Hepatocyte (in vitro differentiated cells): ENCODE data around the gene GATD1. TPM values are rescaled to one million over a fixed set of nuclear protein-coding genes. Genes with fewer than 3 reads are reported as not detected.
A peak's percentile ranks its signal among the peaks of the same experiment; 100 is the strongest.

ENCODE experiments used
- DNase-seq: peaks from one replicate; pipeline ENCODE4 v3.0.0-alpha.2; 2016; ENCODE audit warnings: low spot score
- H2AFZ ChIP-seq: fragments of 200-600 bp; sonication (generic); 2 replicates; pipeline ENCODE4 v1.6.0; 2016; ENCODE audit warnings: antibody characterized with exemption, mild to moderate bottlenecking
- H3K27ac ChIP-seq: fragments of 200-600 bp; sonication (generic); 2 replicates; pipeline ENCODE4 v1.5.1; 2016; ENCODE audit warnings: mild to moderate bottlenecking
- H3K27me3 ChIP-seq: fragments of 200-600 bp; sonication (generic); 2 replicates; pipeline ENCODE4 v1.6.1; 2016
- H3K36me3 ChIP-seq: fragments of 200-600 bp; sonication (generic); replicated peaks from 2 replicates; pipeline ENCODE4 v1.5.1; 2016; ENCODE audit warnings: low read depth; ENCODE audit not compliant: insufficient read depth
- H3K4me1 ChIP-seq: fragments of 200-600 bp; sonication (generic); 2 replicates; pipeline ENCODE4 v1.5.1; 2016; ENCODE audit warnings: mild to moderate bottlenecking, moderate library complexity; ENCODE audit not compliant: insufficient read depth
- H3K4me2 ChIP-seq: fragments of 200-600 bp; sonication (generic); 2 replicates; pipeline ENCODE4 v1.6.0; 2016
- H3K4me3 ChIP-seq: fragments of 200-600 bp; sonication (generic); 2 replicates; pipeline ENCODE4 v1.5.1; 2016; ENCODE audit warnings: mild to moderate bottlenecking
- H3K79me2 ChIP-seq: fragments of 200-600 bp; sonication (generic); 2 replicates; pipeline ENCODE4 v1.6.0; 2017; ENCODE audit warnings: mild to moderate bottlenecking
- H3K9me2 ChIP-seq: fragments of 200-600 bp; sonication (generic); replicated peaks from 2 replicates; pipeline ENCODE4 v1.6.0; 2017; ENCODE audit warnings: mild to moderate bottlenecking; ENCODE audit not compliant: insufficient read depth
- H3K9me3 ChIP-seq: fragments of 200-600 bp; sonication (generic); 2 replicates; pipeline ENCODE4 v1.5.1; 2016; ENCODE audit warnings: low read depth, mild to moderate bottlenecking
- H4K20me1 ChIP-seq: fragments of 200-600 bp; sonication (generic); 2 replicates; pipeline ENCODE4 v1.6.0; 2016; ENCODE audit warnings: mild to moderate bottlenecking; ENCODE audit not compliant: insufficient read depth, poor library complexity, severe bottlenecking
- EZH2 ChIP-seq: fragments of 200-600 bp; sonication (generic); IDR thresholded peaks from 2 replicates; pipeline ENCODE4 v1.6.1; 2016; ENCODE audit warnings: antibody characterized with exemption, mild to moderate bottlenecking, borderline replicate concordance
- EZH2phosphoT487 ChIP-seq: fragments of 200-600 bp; sonication (generic); IDR thresholded peaks from one replicate; pipeline ENCODE4 v1.6.1; 2018; ENCODE audit warnings: antibody characterized with exemption, mild to moderate bottlenecking, low read depth, moderate library complexity; ENCODE audit not compliant: unreplicated experiment, severe bottlenecking
- WGBS: methylation state at CpG from one replicate; pipeline ENCODE4 v1.1.6; 2016; ENCODE audit warnings: low lambda C conversion rate; ENCODE audit errors: missing lambda C conversion rate; 5-methylcytosine and 5-hydroxymethylcytosine counted together
- polyA plus RNA-seq: library from polyadenylated mRNA; unstranded; fragments of >200 nt; fragmentation: Nextera tagmentation; extraction: Ambion mirVana; gene quantifications from 2 replicates; pipeline ENCODE4 v1.2.1, GENCODE V29; 2016
- total RNA-seq: library from RNA; depleted of rRNA; stranded (reverse); fragments of >200 nt; gene quantifications from 2 replicates; pipeline ENCODE4 v1.2.3, GENCODE V29; 2014
- TF ChIP-seq, protein P1 (sequence below): fragments of 200-600 bp; sonication (generic); IDR thresholded peaks from 2 replicates; pipeline ENCODE4 v1.5.1; 2016; ENCODE audit warnings: antibody characterized with exemption, mild to moderate bottlenecking; ENCODE audit not compliant: poor library complexity

GATD1 gene
- total and polyA plus RNA-seq, 2 experiments from 2014 or later = 24.2 to 29.0 TPM

DNA sequence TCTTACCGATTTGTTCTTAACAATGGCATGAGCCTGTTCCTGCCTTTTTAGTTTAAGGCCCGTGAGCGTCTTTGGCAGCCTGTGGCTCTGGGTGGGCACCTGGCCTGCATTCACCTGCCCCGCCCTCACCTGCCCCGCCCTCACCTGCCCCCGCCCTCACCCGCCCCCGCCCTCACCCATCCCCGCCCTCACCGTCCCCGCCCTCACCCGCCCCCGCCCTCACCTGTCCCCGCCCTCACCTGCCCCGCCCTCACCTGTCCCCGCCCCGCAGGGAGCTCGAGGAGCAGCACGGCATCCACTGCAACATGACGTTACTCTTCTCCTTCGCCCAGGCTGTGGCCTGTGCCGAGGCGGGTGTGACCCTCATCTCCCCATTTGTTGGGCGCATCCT is 14.2 kb downstream of the GATD1 start:
- Histone ChIP-seq H3K4me1 (peaks cover 8% of the 10 kb centered on the region), H3K27me3 (no peaks in the 10 kb centered on the region), H3K36me3 (no peaks in the 10 kb centered on the region), H3K27ac (no peak overlapping the region), H3K9me2 (no peaks in the 10 kb centered on the region), H2AFZ (no peak overlapping the region), H3K4me3 (no peak overlapping the region), H3K4me2 (no peak overlapping the region), H4K20me1 (peaks cover 3% of the 10 kb centered on the region), H3K79me2 (no peaks in the 10 kb centered on the region), H3K9me3 (no peaks in the 10 kb centered on the region)
- peak; percentile 47 for DNase-seq
- 54% methylated on average over 10 of the region's 24 CpGs for WGBS
- no peak for TF ChIP-seq EZH2

DNA sequence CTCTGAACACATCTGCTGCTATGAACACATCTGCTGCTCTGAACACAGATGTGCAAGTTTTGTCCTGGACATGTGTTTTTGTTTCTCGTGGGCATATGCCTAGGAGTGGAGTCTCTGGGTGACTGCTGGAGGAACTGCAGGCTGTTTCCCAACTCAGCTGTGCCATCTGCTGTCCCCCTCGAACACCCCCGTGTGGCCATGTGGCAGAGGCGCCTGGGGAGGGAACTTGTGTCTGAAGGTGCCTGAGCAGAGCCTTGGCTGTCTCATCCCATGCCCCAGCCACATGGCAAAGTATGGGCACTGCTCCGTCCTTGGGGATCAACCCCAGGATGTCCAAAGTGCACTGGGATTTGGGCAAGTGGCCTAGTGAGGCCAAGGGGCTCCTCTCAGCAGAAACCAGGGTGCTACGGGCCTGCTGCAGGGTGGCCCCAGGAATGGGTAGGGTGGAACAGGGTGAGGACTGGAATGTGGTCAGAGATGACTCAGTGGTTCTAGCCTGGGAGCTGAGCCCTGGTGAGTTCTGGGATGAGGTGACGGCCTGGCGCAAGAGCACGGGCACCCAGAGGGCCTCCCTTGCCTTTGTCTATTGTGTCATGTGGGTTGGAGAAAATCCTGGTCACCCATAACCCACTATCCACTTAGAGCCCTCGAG is 14.7 kb downstream of the GATD1 start:
- Histone ChIP-seq H3K4me3 (no peak overlapping the region), H3K27ac (no peak overlapping the region), H4K20me1 (peaks cover 3% of the 10 kb centered on the region), H3K79me2 (peaks cover 3% of the 10 kb centered on the region), H2AFZ (no peak overlapping the region), H3K9me3 (no peaks in the 10 kb centered on the region), H3K9me2 (no peaks in the 10 kb centered on the region), H3K4me2 (no peak overlapping the region), H3K36me3 (no peaks in the 10 kb centered on the region), H3K27me3 (no peaks in the 10 kb centered on the region), H3K4me1 (peaks cover 8% of the 10 kb centered on the region)
- WGBS = 75% methylated on average over 10 of the region's 10 CpGs
- DNase-seq = no peak
- TF ChIP-seq, protein P1, sequence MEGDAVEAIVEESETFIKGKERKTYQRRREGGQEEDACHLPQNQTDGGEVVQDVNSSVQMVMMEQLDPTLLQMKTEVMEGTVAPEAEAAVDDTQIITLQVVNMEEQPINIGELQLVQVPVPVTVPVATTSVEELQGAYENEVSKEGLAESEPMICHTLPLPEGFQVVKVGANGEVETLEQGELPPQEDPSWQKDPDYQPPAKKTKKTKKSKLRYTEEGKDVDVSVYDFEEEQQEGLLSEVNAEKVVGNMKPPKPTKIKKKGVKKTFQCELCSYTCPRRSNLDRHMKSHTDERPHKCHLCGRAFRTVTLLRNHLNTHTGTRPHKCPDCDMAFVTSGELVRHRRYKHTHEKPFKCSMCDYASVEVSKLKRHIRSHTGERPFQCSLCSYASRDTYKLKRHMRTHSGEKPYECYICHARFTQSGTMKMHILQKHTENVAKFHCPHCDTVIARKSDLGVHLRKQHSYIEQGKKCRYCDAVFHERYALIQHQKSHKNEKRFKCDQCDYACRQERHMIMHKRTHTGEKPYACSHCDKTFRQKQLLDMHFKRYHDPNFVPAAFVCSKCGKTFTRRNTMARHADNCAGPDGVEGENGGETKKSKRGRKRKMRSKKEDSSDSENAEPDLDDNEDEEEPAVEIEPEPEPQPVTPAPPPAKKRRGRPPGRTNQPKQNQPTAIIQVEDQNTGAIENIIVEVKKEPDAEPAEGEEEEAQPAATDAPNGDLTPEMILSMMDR = no peak
- TF ChIP-seq EZH2 (no peak), EZH2phosphoT487 (no peak)

DNA sequence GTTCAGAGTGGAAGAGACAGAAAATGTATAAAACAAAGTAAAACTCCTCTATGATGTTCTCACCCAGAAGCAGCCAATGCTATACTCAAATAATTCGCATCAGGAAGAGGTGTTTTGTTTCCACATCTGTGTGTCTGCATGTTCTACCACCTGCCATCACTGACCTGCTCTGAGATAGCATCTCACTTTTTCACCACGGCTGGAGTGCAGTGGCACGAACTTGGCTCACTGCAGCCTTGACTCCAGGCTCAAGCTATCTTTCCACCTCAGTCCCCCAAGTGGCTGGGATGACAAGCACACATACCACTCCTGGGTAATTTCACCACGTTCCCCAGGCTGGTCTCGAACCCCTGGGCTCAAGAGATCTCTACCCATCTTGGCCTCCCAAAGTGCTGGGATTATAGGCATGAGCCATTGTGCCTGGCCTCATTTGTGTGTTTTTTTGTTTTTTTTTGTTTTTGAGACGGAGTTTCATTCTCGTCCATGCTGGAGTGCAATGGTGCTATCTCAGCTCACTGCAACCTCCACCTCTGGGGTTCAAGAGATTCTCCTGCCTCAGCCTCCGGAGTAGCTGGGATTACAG is 15.7 kb downstream of the GATD1 start:
- peaks cover 3% of the 10 kb centered on the region for H4K20me1 ChIP-seq
- peaks cover 8% of the 10 kb centered on the region for H3K4me1 ChIP-seq
- no peak overlapping the region for H3K27ac ChIP-seq
- H3K79me2 ChIP-seq = peaks cover 9% of the 10 kb centered on the region
- no peaks in the 10 kb centered on the region for H3K36me3 ChIP-seq
- H3K9me3 ChIP-seq = no peaks in the 10 kb centered on the region
- no peak overlapping the region for H3K4me3 ChIP-seq
- TF ChIP-seq EZH2phosphoT487 = no peak
- TF ChIP-seq, protein P1 = no peak
- no peak for TF ChIP-seq EZH2
- 94% methylated on average over 8 of the region's 8 CpGs for WGBS
- no peak for DNase-seq
- no peak overlapping the region for H2AFZ ChIP-seq
- H3K4me2 ChIP-seq = no peak overlapping the region
- no peaks in the 10 kb centered on the region for H3K27me3 ChIP-seq
- no peaks in the 10 kb centered on the region for H3K9me2 ChIP-seq

DNA sequence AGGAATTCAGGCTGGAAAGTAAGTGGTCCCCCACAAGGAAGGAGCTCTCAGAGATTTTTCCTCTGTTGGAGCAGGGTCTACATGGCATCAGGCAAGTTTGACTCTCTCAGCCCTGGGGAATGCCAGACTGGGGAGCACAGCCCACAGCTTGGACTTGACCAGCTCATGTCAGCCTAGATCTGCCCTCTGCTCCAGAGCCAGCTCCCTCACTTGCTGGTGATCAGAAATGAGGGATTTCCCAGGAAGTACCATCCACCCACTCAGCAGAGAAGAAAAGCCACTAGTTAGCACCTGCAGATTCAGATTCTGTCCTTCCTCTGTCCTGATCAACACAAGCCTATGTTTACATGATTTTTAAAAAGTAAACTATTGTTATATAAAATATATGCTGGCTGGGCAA is 17.1 kb downstream of the GATD1 start:
- no peak overlapping the region for H3K4me3 ChIP-seq
- no peak overlapping the region for H2AFZ ChIP-seq
- no peak for DNase-seq
- H3K36me3 ChIP-seq = no peaks in the 10 kb centered on the region
- peaks cover 8% of the 10 kb centered on the region for H3K4me1 ChIP-seq
- H4K20me1 ChIP-seq = peaks cover 3% of the 10 kb centered on the region
- H3K4me2 ChIP-seq = no peak overlapping the region
- H3K27me3 ChIP-seq = no peaks in the 10 kb centered on the region
- no peaks in the 10 kb centered on the region for H3K9me2 ChIP-seq
- H3K9me3 ChIP-seq = no peaks in the 10 kb centered on the region
- peaks cover 9% of the 10 kb centered on the region for H3K79me2 ChIP-seq
- no peak overlapping the region for H3K27ac ChIP-seq
- TF ChIP-seq, protein P1 = no peak
- TF ChIP-seq EZH2phosphoT487 (no peak), EZH2 (no peak)
